Large intestine (tissue), 12 donors: ENCODE data around the gene SYNGR4. TPM values are rescaled to one million over a fixed set of nuclear protein-coding genes. Genes with fewer than 3 reads are reported as not detected.
"Not testable (repeated sequence)": the region's sequence is repeated elsewhere in the genome, so short reads cannot be mapped to it uniquely, and the experiment has no call there.

ENCODE experiments used
- DNase-seq, 2 donors: peaks; one replicate each; pipeline versions ENCODE4 v3.0.0 to v3.0.0-alpha.2; 2013
- H3K27ac ChIP-seq: one replicate; pipeline ENCODE4 v1.5.1; 2013; ENCODE audit warnings: low read length
- H3K27me3 ChIP-seq: 2 replicates; pipeline ENCODE4 v1.6.1; 2013; ENCODE audit warnings: low read length; ENCODE audit not compliant: control insufficient read depth, insufficient read depth
- H3K36me3 ChIP-seq: 2 replicates; pipeline ENCODE4 v1.6.1; 2013; ENCODE audit warnings: low read length; ENCODE audit not compliant: control insufficient read depth, insufficient read depth
- H3K4me1 ChIP-seq: one replicate; pipeline ENCODE4 v1.6.1; 2013; ENCODE audit warnings: low read length; ENCODE audit not compliant: control insufficient read depth, insufficient read depth
- H3K4me3 ChIP-seq: one replicate; pipeline ENCODE4 v1.5.1; 2013; ENCODE audit warnings: low read length
- H3K9me3 ChIP-seq: one replicate; pipeline ENCODE4 v1.6.1; 2013; ENCODE audit warnings: mild to moderate bottlenecking, low read depth, low read length, moderate library complexity; ENCODE audit not compliant: control insufficient read depth
- WGBS: methylation state at CpG from one replicate; pipeline ENCODE4 v1.1.5; 2013; ENCODE audit warnings: low lambda C conversion rate; ENCODE audit not compliant: insufficient coverage; 5-methylcytosine and 5-hydroxymethylcytosine counted together
- long read RNA-seq, 11 donors: transcript quantifications; one replicate each; lab custom pipeline, GENCODE V29; 2026
- polyA plus RNA-seq: library from polyadenylated mRNA; unstranded; fragments of 120-200 nt; gene quantifications from one replicate; pipeline ENCODE4 v1.2.1, GENCODE V29; 2013

The SYNGR4 gene
- polyA plus RNA-seq: 0.12 TPM
- long read RNA-seq, donor 1: 0 reads
- long read RNA-seq, donor 2, partial matches to known transcripts: 340 of 340 reads
- long read RNA-seq, donor 2, other reads (novel, unspliced or antisense): 0 of 340 reads
- long read RNA-seq, donor 3, partial matches to known transcripts: 100 of 352 reads
- long read RNA-seq, donor 3, other reads (novel, unspliced or antisense): 251 of 352 reads
- long read RNA-seq, donor 4: 0 reads
- long read RNA-seq, donor 5, partial matches to known transcripts: 119 of 119 reads
- long read RNA-seq, donor 5, other reads (novel, unspliced or antisense): 0 of 119 reads
- long read RNA-seq, donor 6, partial matches to known transcripts: 262 of 262 reads
- long read RNA-seq, donor 6, other reads (novel, unspliced or antisense): 0 of 262 reads
- long read RNA-seq, donor 7: 0 reads
- long read RNA-seq, donor 8, partial matches to known transcripts: 96 of 280 reads
- long read RNA-seq, donor 8, other reads (novel, unspliced or antisense): 184 of 280 reads
- long read RNA-seq, donor 9: 0 reads
- long read RNA-seq, donor 10, partial matches to known transcripts: 270 of 270 reads
- long read RNA-seq, donor 10, other reads (novel, unspliced or antisense): 0 of 270 reads
- long read RNA-seq, donor 11: 0 reads

GRCh38 chr19:48363810-48364597, at the start of gene SYNGR4, which contains the start of gene TMEM143:
Gene SYNGR4 (plus strand): TSS chr19:48364367. CDS start chr19:48365843, 1,476 bp downstream.
Gene TMEM143 (minus strand): TSS chr19:48363940. CDS start chr19:48363920, 20 bp downstream.
- H3K27me3 ChIP-seq: no peaks in the 10 kb centered on the region
- peak within 1 kb of the TSS; percentile 97 for H3K27ac ChIP-seq
- no peaks in the 10 kb centered on the region for H3K9me3 ChIP-seq
- H3K36me3 ChIP-seq: no peaks in the 10 kb centered on the region
- H3K4me3 ChIP-seq: peak within 1 kb of the TSS; percentile 74
- peaks cover 16% of the 10 kb centered on the region for H3K4me1 ChIP-seq
- DNase-seq: peak; percentile 100
- no CpG with 5 or more reads among the region's 59 CpGs for WGBS

GRCh38 chr19:48315712-48316111, 48.5 kb upstream of the SYNGR4 start:
- H3K27me3 ChIP-seq: no peaks in the 10 kb centered on the region
- H3K9me3 ChIP-seq: no peaks in the 10 kb centered on the region
- no peak overlapping the region for H3K27ac ChIP-seq
- H3K4me3 ChIP-seq: no peak overlapping the region
- H3K4me1 ChIP-seq: peaks cover 16% of the 10 kb centered on the region
- 100% methylated on average over 1 of the region's 7 CpGs for WGBS
- DNase-seq: no peak
- H3K36me3 ChIP-seq: no peaks in the 10 kb centered on the region

- H3K27ac ChIP-seq: peak overlapping the region; percentile 56
- H3K27me3 ChIP-seq, H3K9me3 ChIP-seq, H3K36me3 ChIP-seq, DNase-seq, H3K4me3 ChIP-seq: not testable (repeated sequence)
- peaks cover 24% of the 10 kb centered on the region for H3K4me1 ChIP-seq
- no CpG with 5 or more reads among the region's 9 CpGs for WGBS
Measured at GRCh38 chr19:48317708-48317960, 46.5 kb upstream of the SYNGR4 start.

GRCh38 chr19:48318286-48318987, 45.7 kb upstream of the SYNGR4 start:
- Histone ChIP-seq H3K36me3 (no peaks in the 10 kb centered on the region), H3K4me1 (peaks cover 26% of the 10 kb centered on the region), H3K4me3 (no peak overlapping the region), H3K27me3 (no peaks in the 10 kb centered on the region), H3K9me3 (no peaks in the 10 kb centered on the region), H3K27ac (no peak overlapping the region)
- no peak for DNase-seq
- WGBS: no CpG with 5 or more reads among the region's 21 CpGs

- DNase-seq: peak; percentile 76 to 77
- no peak overlapping the region for H3K27ac ChIP-seq
Measured at GRCh38 chr19:48319647-48320541, 44.3 kb upstream of the SYNGR4 start.

GRCh38 chr19:48321372-48321621, 42.9 kb upstream of the SYNGR4 start:
- H3K9me3 ChIP-seq: no peaks in the 10 kb centered on the region
- WGBS: no CpG with 5 or more reads among the region's 22 CpGs

More at GRCh38 chr19:48319647-48320541, 44.3 kb upstream of the SYNGR4 start:
- no peaks in the 10 kb centered on the region for H3K27me3 ChIP-seq
- H3K36me3 ChIP-seq: no peaks in the 10 kb centered on the region
- H3K4me1 ChIP-seq: peaks cover 26% of the 10 kb centered on the region
- no peaks in the 10 kb centered on the region for H3K9me3 ChIP-seq
- no peak overlapping the region for H3K4me3 ChIP-seq
- WGBS: no CpG with 5 or more reads among the region's 16 CpGs

GRCh38 chr19:48321622-48322591, 42.3 kb upstream of the SYNGR4 start:
- H3K4me1 ChIP-seq: peaks cover 36% of the 10 kb centered on the region
- no peaks in the 10 kb centered on the region for H3K36me3 ChIP-seq
- no peaks in the 10 kb centered on the region for H3K9me3 ChIP-seq
- H3K27ac ChIP-seq: peak overlapping the region; percentile 93
- H3K27me3 ChIP-seq: no peaks in the 10 kb centered on the region
- peak overlapping the region; percentile 66 for H3K4me3 ChIP-seq
- WGBS: 5% methylated on average over 4 of the region's 63 CpGs
- peak; percentile 98 to 99 for DNase-seq

More at GRCh38 chr19:48321372-48321621, 42.9 kb upstream of the SYNGR4 start:
- peak overlapping the region; percentile 93 for H3K27ac ChIP-seq
- peak overlapping the region; percentile 66 for H3K4me3 ChIP-seq
- peak; percentile 94 to 95 for DNase-seq
- no peaks in the 10 kb centered on the region for H3K27me3 ChIP-seq
- no peaks in the 10 kb centered on the region for H3K36me3 ChIP-seq
- H3K4me1 ChIP-seq: peaks cover 38% of the 10 kb centered on the region

GRCh38 chr19:48325265-48325910, 38.8 kb upstream of the SYNGR4 start, which contains the start of gene EMP3:
Gene EMP3 (plus strand): TSS chr19:48325552. CDS start chr19:48326845, 1,293 bp downstream.
- peak; percentile 66 to 78 for DNase-seq
- Histone ChIP-seq H3K4me1 (peaks cover 31% of the 10 kb centered on the region), H3K27me3 (no peaks in the 10 kb centered on the region), H3K36me3 (no peaks in the 10 kb centered on the region), H3K27ac (peak within 1 kb of the TSS; percentile 69), H3K9me3 (no peaks in the 10 kb centered on the region), H3K4me3 (peak within 1 kb of the TSS; percentile 40)
- WGBS: 2% methylated on average over 7 of the region's 22 CpGs
